ENCODE results near the gene TMEM272. TPM values are rescaled to one million over a fixed set of nuclear protein-coding genes. Genes with fewer than 3 reads are reported as not detected.

The TMEM272 gene
- total RNA-seq, 4 donors from 2014 or later = 0.40 to 0.57 TPM; not detected in 2

DNA sequence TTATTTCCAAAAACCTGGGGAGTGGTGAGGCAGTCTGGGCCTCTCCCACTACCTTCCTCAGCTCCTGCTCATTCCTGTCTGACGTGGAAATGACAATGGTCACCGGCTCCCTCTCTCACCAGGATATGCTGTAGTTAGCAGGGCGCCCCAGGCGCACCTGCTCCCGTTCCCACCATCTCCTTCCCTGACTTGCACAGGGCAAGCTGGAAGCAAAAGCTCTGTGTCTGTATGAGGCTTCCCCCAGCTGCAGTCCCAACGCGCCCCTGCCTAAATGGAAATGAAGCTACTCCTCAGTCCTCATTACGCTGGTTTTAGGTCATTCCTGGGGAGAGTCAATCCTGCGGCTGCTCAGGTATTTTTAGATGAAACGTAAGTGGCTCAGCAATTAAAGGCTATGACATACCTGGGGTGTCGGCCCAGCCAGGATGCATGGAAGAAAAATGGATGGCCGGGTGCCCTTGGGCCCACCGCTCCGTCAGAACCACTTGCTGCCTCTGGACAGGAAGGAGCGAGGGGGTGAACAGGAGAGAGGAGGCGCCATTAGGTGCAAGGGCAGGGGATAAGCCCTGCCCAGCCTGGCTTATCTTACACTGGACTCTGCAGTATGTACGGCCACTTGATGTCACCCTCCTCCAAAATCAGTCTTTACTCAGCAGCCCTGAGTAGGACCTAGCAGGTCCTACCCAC, 73.4 kb downstream of the TMEM272 start:
- Histone ChIP-seq H3K4me3 (no peak overlapping the region), H3K27me3 (no peaks in the 10 kb centered on the region), H3K36me3 (peaks cover 0 to 8% (median 0%) of the 10 kb centered on the region in 3 donors), H3K27ac (no peak overlapping the region), H3K9me3 (no peaks in the 10 kb centered on the region), H3K4me1 (no peaks in the 10 kb centered on the region)
- DNase-seq = no peak
- TF ChIP-seq, protein P1, sequence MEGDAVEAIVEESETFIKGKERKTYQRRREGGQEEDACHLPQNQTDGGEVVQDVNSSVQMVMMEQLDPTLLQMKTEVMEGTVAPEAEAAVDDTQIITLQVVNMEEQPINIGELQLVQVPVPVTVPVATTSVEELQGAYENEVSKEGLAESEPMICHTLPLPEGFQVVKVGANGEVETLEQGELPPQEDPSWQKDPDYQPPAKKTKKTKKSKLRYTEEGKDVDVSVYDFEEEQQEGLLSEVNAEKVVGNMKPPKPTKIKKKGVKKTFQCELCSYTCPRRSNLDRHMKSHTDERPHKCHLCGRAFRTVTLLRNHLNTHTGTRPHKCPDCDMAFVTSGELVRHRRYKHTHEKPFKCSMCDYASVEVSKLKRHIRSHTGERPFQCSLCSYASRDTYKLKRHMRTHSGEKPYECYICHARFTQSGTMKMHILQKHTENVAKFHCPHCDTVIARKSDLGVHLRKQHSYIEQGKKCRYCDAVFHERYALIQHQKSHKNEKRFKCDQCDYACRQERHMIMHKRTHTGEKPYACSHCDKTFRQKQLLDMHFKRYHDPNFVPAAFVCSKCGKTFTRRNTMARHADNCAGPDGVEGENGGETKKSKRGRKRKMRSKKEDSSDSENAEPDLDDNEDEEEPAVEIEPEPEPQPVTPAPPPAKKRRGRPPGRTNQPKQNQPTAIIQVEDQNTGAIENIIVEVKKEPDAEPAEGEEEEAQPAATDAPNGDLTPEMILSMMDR (IDR thresholded peaks at IDR 0.05) = no peak
- TF ChIP-seq POLR2A (IDR thresholded peaks at IDR 0.05) = no peak

DNA sequence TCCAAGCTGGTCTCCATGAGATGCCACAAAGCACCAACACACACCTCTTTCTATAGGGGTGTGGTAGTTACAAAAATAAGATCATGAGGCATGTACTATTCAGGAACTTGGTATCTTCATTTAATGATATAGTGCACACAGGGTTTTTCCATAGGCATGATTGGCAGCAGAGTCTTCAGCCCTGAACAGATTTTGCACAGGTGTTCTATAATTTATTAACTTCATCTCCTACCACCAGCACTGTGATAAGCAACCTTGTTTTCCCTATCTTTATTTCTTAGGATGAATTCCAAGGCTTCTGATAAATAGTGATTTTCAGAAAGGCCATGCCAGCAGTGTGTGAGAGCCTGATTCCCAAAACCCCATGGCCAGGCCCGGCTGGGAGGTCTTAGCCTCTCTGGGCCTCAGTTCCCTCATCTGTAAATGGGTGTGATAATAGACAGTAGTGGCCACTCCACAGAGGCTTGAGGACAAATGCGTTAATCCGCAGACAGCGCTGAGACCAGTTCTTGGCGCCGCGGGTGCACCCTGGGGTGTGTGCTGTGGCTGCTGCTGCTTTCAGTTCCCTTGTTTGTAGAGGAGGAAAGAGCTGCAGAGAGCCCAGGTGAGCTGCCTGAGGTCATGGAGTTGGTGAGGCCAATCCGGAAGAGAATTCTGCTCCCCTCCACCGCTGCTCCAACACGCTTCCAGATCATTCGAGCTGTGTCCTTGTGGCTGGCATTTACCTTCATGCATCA, 74.1 kb downstream of the TMEM272 start:
- H3K27me3 ChIP-seq = no peaks in the 10 kb centered on the region
- peaks cover 0 to 8% (median 0%) of the 10 kb centered on the region in 3 donors for H3K36me3 ChIP-seq
- TF ChIP-seq POLR2A (IDR thresholded peaks at IDR 0.05) = no peak
- TF ChIP-seq, protein P1 (IDR thresholded peaks at IDR 0.05) = no peak
- DNase-seq = peak in 1 of 3 donors; percentile 47
- no peaks in the 10 kb centered on the region for H3K9me3 ChIP-seq
- no peaks in the 10 kb centered on the region for H3K4me1 ChIP-seq
- no peak overlapping the region for H3K4me3 ChIP-seq
- no peak overlapping the region for H3K27ac ChIP-seq

DNA sequence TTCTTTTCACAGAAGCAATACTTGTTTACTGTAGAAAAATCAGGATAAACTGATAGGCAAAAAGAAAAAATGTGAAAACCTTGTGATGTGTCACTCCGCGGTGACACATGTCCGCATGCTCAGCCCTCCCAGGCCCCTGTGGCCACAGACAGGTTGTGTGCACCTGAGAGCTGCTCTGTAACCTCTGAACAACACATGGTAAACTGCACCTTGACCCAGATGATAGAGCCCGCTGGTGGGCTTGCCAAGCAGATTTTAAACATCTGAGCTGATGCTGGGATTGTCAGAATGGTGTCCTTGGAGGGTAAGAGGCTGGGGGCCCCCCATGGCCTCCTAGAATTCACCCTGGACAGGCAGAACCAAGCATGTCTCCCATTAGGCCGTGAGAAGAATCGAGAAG, 74.8 kb downstream of the TMEM272 start:
- Histone ChIP-seq H3K4me1 (peaks cover 0 to 2% (median under 1%) of the 10 kb centered on the region in 4 donors), H3K27me3 (no peaks in the 10 kb centered on the region), H3K36me3 (peaks cover 0 to 8% (median 0%) of the 10 kb centered on the region in 3 donors), H3K4me3 (no peak overlapping the region), H3K27ac (peak overlapping the region in 2 of 4 donors; percentile 33 to 37), H3K9me3 (no peaks in the 10 kb centered on the region)
- TF ChIP-seq POLR2A (IDR thresholded peaks at IDR 0.05) = no peak
- TF ChIP-seq, protein P1 (IDR thresholded peaks at IDR 0.05) = no peak
- DNase-seq = no peak

DNA sequence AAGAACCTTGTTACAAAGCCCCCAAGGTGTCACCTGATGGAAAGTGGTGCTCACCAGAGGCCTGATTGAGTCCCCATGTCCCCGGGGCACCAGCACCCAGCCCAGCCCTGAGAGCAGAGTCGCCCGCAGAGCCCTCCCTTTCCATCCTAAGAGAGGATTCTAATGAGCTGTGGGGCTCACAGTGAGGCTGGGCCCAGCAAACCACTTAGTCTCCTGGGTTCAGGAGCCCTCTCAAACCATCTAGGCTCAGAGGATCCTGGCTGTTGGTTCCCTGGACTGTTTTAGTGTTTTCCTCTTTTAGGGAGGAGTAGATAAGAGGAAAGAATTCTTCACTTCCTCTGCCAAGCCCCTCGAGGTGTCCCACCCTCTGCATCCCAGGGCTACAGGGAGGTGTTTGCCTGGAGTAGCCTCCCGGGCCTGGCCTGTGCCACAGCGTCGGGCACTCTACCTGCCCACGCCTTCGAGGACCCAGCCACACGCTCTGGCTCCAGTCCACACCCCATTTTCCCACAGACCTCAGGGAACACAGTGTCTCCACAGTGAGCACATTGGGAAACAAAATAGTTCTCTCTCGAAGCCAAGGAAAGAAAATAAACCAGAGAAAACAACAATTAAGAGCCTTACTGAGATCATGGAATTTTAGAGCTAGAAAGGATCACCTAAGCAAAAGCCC, 75.4 kb downstream of the TMEM272 start:
- peak in 1 of 3 donors; percentile 48 for DNase-seq
- Histone ChIP-seq H3K27ac (peak overlapping the region in 2 of 4 donors; percentile 33 to 37), H3K36me3 (peaks cover 0 to 8% (median 0%) of the 10 kb centered on the region in 3 donors), H3K9me3 (no peaks in the 10 kb centered on the region), H3K4me1 (peaks cover 0 to 8% (median 3%) of the 10 kb centered on the region in 4 donors), H3K27me3 (no peaks in the 10 kb centered on the region), H3K4me3 (no peak overlapping the region)
- TF ChIP-seq POLR2A (IDR thresholded peaks at IDR 0.05) = no peak
- TF ChIP-seq, protein P1 (IDR thresholded peaks at IDR 0.05) = no peak

DNA sequence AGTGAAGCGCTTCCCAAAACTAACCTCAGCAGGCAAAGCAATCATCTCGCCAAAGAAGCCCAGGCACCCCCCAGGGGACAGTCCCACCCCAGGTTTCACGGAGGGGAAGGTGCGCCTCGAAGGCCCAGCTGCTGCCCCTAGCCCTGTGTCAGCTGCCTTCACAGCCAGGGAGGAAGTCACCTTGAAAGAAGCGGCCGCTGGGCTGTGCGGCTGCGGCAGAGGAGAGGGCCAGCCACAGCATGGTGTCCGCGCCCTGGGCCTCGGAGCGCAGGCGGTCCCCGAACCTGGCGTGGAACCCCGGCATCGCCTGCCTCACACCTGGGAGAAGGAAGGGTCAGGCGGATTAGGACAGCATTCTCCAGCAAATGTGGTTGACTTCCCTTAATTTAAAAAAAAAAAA, 76.0 kb downstream of the TMEM272 start:
- Histone ChIP-seq H3K4me1 (peaks cover 4 to 14% (median 8%) of the 10 kb centered on the region in 4 donors), H3K4me3 (no peak overlapping the region), H3K27ac (peak overlapping the region in 1 of 4 donors; percentile 33), H3K27me3 (no peaks in the 10 kb centered on the region), H3K9me3 (no peaks in the 10 kb centered on the region), H3K36me3 (peaks cover 0 to 8% (median 0%) of the 10 kb centered on the region in 3 donors)
- no peak for DNase-seq
- TF ChIP-seq, protein P1 (IDR thresholded peaks at IDR 0.05) = no peak
- TF ChIP-seq POLR2A (IDR thresholded peaks at IDR 0.05) = no peak

Measured in Peyer's patch (tissue), 4 donors.